Sigmoid colon (tissue), 7 donors: Measurements from ENCODE around the gene KRT80. TPM values are rescaled to one million over a fixed set of nuclear protein-coding genes. Genes with fewer than 3 reads are reported as not detected.

Experiments used
- DNase-seq: peaks from one replicate; pipeline ENCODE4 v3.0.0-alpha.2; 2019
- H3K27ac ChIP-seq, 4 donors: fragments of 200-600 bp; sonication (generic); one replicate each; pipeline ENCODE4 v1.5.1; 2016 to 2019; ENCODE audit warnings: mild to moderate bottlenecking in 1 of 4
- H3K27me3 ChIP-seq, 3 donors: fragments of 200-600 bp; sonication (generic); one replicate each; pipeline ENCODE4 v1.5.1; 2019; ENCODE audit warnings: mild to moderate bottlenecking in 1 of 3
- H3K36me3 ChIP-seq, 4 donors: fragments of 200-600 bp; sonication (generic); one replicate each; pipeline ENCODE4 v1.5.1; 2016 to 2019
- H3K4me1 ChIP-seq, 4 donors: fragments of 200-600 bp; sonication (generic); one replicate each; pipeline ENCODE4 v1.5.1; 2017 to 2019
- H3K4me3 ChIP-seq, 4 donors: fragments of 200-600 bp; sonication (generic); one replicate each; pipeline ENCODE4 v1.5.1; 2017 to 2019; ENCODE audit warnings: mild to moderate bottlenecking in 2 of 4, moderate library complexity in 1 of 4
- H3K9me3 ChIP-seq, 4 donors: fragments of 200-600 bp in 3 of 4; sonication (generic) in 3 of 4; one replicate each; pipeline versions ENCODE4 v1.5.1 to v1.6.1; 2013 to 2019
- CTCF ChIP-seq, 4 experiments: fragments of 450-650 bp in 3 of 4; fragments of 200-600 bp in 1 of 4; IDR thresholded peaks; one replicate each; pipeline ENCODE4 v1.5.1; 2016 to 2019; ENCODE audit warnings: antibody characterized with exemption in 4 of 4, mild to moderate bottlenecking in 3 of 4, moderate library complexity in 2 of 4
- EP300 ChIP-seq, 4 donors: sonication (generic); formaldehyde crosslinking; IDR thresholded peaks; one replicate each; pipeline ENCODE4 v1.6.1; 2017; ENCODE audit warnings: antibody characterized with exemption in 4 of 4
- POLR2A ChIP-seq, 2 donors: fragments of 450-650 bp; IDR thresholded peaks; one replicate each; pipeline ENCODE4 v1.6.1; 2016; ENCODE audit warnings: antibody characterized with exemption in 2 of 2, mild to moderate bottlenecking in 2 of 2, moderate library complexity in 2 of 2
- POLR2AphosphoS5 ChIP-seq, 4 donors: sonication (generic); formaldehyde crosslinking; IDR thresholded peaks; one replicate each; pipeline ENCODE4 v1.6.1; 2017; ENCODE audit warnings: antibody characterized with exemption in 4 of 4
- WGBS, 2 donors: extraction: QIAGEN DNeasy Blood & Tissue Kit; methylation state at CpG; one replicate each; pipeline ENCODE4 v1.1.7; 2013; 5-methylcytosine and 5-hydroxymethylcytosine counted together
- intact Hi-C: fragments of 100-400 bp; cut with DNase I; formaldehyde crosslinking; loops from one replicate; pipeline ENCODE4 v1.15.1; 2023
- polyA plus RNA-seq, 3 donors: library from polyadenylated mRNA; stranded (reverse); fragments of 200-250 nt; gene quantifications; one replicate each; pipeline ENCODE4 v1.2.3, GENCODE V29; 2013
- total RNA-seq, 4 donors: library from RNA; depleted of rRNA; stranded (reverse); fragments of >200 nt; gene quantifications; one replicate each; pipeline ENCODE4 v1.1.0, GENCODE V29; 2016
- donor health status: healthy with polysubstance abuse.
- donor health status: Bipolar disorder and iron deficiency.
- donor health status: healthy.

The KRT80 gene
- total and polyA plus RNA-seq, 7 donors = under 0.01 to 0.34 TPM; not detected in 5

- no peak overlapping the region for H3K27ac ChIP-seq
- H3K36me3 ChIP-seq = no peaks in the 10 kb centered on the region
- TF ChIP-seq CTCF (IDR thresholded peaks at IDR 0.05) (peak; percentile 79 to 97 (median 90)), POLR2A (IDR thresholded peaks at IDR 0.05) (no peak), POLR2AphosphoS5 (IDR thresholded peaks at IDR 0.05) (no peak), EP300 (IDR thresholded peaks at IDR 0.05) (no peak)
- H3K4me3 ChIP-seq = no peak overlapping the region
- peaks cover 0 to 2% (median 0%) of the 10 kb centered on the region in 3 donors for H3K27me3 ChIP-seq
- intact Hi-C loops = loop anchor here (5.0 kb wide), 1 partner anchor 114 kb away; no protein-coding TSS in a partner anchor
- peak; percentile 80 for DNase-seq
- no peaks in the 10 kb centered on the region for H3K4me1 ChIP-seq
- H3K9me3 ChIP-seq = no peaks in the 10 kb centered on the region
- 30 to 38% methylated on average over 13 of the region's 13 CpGs for WGBS, 2 donors
These were observed 22.0 kb upstream of the KRT80 start for GRCh38 chr12:52213564-52214420.

GRCh38 chr12:52212701-52213563 lies 21.1 kb upstream of the KRT80 start:
- Histone ChIP-seq H3K27ac (no peak overlapping the region), H3K27me3 (peaks cover 0 to 2% (median 0%) of the 10 kb centered on the region in 3 donors), H3K36me3 (no peaks in the 10 kb centered on the region), H3K4me1 (peaks cover 0 to 6% (median under 1%) of the 10 kb centered on the region in 4 donors), H3K9me3 (no peaks in the 10 kb centered on the region), H3K4me3 (no peak overlapping the region)
- intact Hi-C loops = loop anchor here (5.0 kb wide), 1 partner anchor 114 kb away; no protein-coding TSS in a partner anchor
- 72 to 83% methylated on average over 13 of the region's 13 CpGs for WGBS, 2 donors
- DNase-seq = peak; percentile 54
- TF ChIP-seq CTCF (IDR thresholded peaks at IDR 0.05) (no peak), EP300 (IDR thresholded peaks at IDR 0.05) (no peak), POLR2AphosphoS5 (IDR thresholded peaks at IDR 0.05) (no peak), POLR2A (IDR thresholded peaks at IDR 0.05) (no peak)

- Histone ChIP-seq H3K4me3 (no peak overlapping the region), H3K36me3 (no peaks in the 10 kb centered on the region), H3K4me1 (peaks cover 0 to 12% (median 3%) of the 10 kb centered on the region in 4 donors), H3K27ac (no peak overlapping the region), H3K27me3 (peaks cover 0 to 2% (median 0%) of the 10 kb centered on the region in 3 donors), H3K9me3 (no peaks in the 10 kb centered on the region)
- intact Hi-C loops = loop anchor here (5.0 kb wide), 1 partner anchor 115 kb away; no protein-coding TSS in a partner anchor
- TF ChIP-seq EP300 (IDR thresholded peaks at IDR 0.05) (no peak), POLR2AphosphoS5 (IDR thresholded peaks at IDR 0.05) (no peak), CTCF (IDR thresholded peaks at IDR 0.05) (no peak), POLR2A (IDR thresholded peaks at IDR 0.05) (no peak)
- WGBS, 2 donors = 89 to 91% methylated on average over 13 of the region's 13 CpGs
- DNase-seq = peak; percentile 52
These were observed 20.1 kb upstream of the KRT80 start for GRCh38 chr12:52211716-52212585.
